GM12892 (cell line): Measurements from ENCODE around the gene ZNF33B.

ENCODE experiments used
- POLR2A ChIP-seq: IDR thresholded peaks from 2 replicates; pipeline ENCODE4 v1.6.1; 2011; ENCODE audit warnings: low read depth, low read length, control low read depth
- TAF1 ChIP-seq: IDR thresholded peaks from 2 replicates; pipeline ENCODE4 v1.6.1; 2011; ENCODE audit warnings: low read depth, mild to moderate bottlenecking, control low read depth, low read length, borderline replicate concordance

GRCh38 chr10:42645516-42645915 lies 7.1 kb upstream of the ZNF33B start:
- TF ChIP-seq POLR2A (no peak), TAF1 (no peak)
